PFSK-1 (cell line): ENCODE results near the gene VPS18.

ENCODE experiments used
- FOXP2 ChIP-seq: optimal IDR thresholded peaks from 2 replicates; pipeline ENCODE3; 2011; ENCODE audit warnings: borderline replicate concordance, control low read depth, inconsistent platforms; ENCODE audit not compliant: insufficient read depth; ENCODE audit errors: extremely low read length, extremely low read depth
- POLR2AphosphoS5 ChIP-seq: IDR thresholded peaks from 2 replicates; pipeline ENCODE4 v1.6.1; 2012; ENCODE audit warnings: low read depth, mild to moderate bottlenecking, control low read depth, low read length, moderate library complexity
- SIN3A ChIP-seq: IDR thresholded peaks from 2 replicates; pipeline ENCODE4 v1.6.1; 2012; ENCODE audit warnings: mild to moderate bottlenecking, low read length, moderate library complexity, borderline replicate concordance; ENCODE audit not compliant: insufficient read depth
- TAF1 ChIP-seq: IDR thresholded peaks from 2 replicates; pipeline ENCODE4 v1.6.1; 2012; ENCODE audit warnings: low read length, control low read depth, borderline replicate concordance; ENCODE audit not compliant: insufficient read depth
- TF ChIP-seq, protein P1 (sequence below), 2 experiments: IDR thresholded peaks; 2 replicates each; pipeline versions ENCODE4 v1.6.1 to v1.8.0; 2011 to 2012; ENCODE audit warnings: low read depth in 2 of 2, low read length in 2 of 2, control low read depth in 1 of 2, inconsistent platforms in 1 of 2, mild to moderate bottlenecking in 1 of 2, moderate library complexity in 1 of 2; ENCODE audit not compliant: insufficient read depth in 1 of 2

The VPS18 gene

DNA sequence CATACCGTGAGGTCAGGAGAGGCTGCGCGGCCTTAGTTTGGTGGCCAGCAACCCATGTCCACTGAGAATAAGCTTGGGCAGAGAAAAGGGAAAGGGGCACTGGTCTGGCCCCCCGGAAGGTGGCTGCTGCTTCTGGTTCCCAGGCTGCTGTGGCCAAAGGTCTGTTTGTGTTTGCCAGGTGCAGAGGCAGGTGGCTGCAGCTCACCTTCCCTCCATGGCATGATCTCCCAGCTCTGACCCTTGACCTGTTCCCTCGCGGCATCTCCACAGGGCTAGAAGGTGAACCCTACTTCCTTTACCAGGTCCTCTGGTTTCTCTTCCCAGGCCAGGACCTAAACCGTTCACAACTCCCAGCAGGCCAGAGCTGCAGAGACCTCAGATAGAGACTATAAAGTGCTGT, 13.8 kb downstream of the VPS18 start:
- TF ChIP-seq, protein P1, sequence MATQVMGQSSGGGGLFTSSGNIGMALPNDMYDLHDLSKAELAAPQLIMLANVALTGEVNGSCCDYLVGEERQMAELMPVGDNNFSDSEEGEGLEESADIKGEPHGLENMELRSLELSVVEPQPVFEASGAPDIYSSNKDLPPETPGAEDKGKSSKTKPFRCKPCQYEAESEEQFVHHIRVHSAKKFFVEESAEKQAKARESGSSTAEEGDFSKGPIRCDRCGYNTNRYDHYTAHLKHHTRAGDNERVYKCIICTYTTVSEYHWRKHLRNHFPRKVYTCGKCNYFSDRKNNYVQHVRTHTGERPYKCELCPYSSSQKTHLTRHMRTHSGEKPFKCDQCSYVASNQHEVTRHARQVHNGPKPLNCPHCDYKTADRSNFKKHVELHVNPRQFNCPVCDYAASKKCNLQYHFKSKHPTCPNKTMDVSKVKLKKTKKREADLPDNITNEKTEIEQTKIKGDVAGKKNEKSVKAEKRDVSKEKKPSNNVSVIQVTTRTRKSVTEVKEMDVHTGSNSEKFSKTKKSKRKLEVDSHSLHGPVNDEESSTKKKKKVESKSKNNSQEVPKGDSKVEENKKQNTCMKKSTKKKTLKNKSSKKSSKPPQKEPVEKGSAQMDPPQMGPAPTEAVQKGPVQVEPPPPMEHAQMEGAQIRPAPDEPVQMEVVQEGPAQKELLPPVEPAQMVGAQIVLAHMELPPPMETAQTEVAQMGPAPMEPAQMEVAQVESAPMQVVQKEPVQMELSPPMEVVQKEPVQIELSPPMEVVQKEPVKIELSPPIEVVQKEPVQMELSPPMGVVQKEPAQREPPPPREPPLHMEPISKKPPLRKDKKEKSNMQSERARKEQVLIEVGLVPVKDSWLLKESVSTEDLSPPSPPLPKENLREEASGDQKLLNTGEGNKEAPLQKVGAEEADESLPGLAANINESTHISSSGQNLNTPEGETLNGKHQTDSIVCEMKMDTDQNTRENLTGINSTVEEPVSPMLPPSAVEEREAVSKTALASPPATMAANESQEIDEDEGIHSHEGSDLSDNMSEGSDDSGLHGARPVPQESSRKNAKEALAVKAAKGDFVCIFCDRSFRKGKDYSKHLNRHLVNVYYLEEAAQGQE (IDR thresholded peaks at IDR 0.05; ENCODE audit: insufficient read depth in 1 of 2, low read depth in 2 of 2, low read length in 2 of 2), result no peak

DNA sequence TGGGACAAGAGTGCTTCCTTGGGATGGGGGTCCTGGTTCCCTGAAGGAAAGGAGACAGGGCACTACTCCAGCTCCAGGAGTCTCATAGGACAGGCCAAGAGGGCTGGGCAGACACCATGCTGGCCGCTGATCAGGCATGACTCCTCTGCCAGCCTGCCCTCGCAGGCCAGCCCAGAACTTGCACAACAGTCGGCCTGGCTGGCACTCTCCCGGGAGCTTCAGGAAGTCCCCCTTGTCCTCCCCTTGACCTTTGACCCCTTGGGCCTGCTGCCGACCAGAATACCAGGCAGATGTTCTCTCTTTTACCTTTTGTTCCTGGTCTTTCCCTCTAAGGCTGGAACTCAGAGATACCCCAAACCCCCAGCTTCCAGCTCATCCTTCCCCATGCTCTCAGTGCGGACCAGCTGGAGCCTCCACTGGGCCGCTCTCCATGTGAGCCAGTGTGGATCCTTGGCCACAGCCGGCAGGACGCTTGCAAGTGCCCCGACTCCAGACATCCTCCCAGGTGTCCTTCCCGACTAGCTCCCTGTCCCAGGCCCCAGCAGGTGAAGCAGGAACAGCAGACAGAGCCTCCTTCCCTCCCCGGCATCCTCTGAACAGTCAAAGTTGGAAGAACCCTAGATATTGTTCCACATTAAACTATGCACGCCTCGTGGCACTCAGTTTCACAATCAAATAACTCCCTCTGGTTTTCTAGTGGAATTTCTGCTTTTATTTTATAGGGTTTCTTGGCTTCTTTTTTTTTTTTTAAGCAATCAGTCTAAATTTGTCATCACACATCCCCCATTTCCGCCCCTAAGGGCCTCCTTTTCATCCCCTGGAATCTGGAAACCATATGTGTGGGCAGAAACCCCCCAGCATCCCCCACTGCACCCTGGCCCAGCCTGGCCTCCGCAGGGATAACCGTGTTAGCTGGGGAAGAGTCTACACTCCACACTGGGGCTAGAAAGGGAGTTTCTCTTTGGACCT, 15.7 kb downstream of the VPS18 start:
- TF ChIP-seq TAF1 (no peak), SIN3A (no peak), POLR2AphosphoS5 (no peak), FOXP2 (no peak)
- TF ChIP-seq, protein P1 (IDR thresholded peaks at IDR 0.05; ENCODE audit: insufficient read depth in 1 of 2, low read depth in 2 of 2, low read length in 2 of 2), result no peak

DNA sequence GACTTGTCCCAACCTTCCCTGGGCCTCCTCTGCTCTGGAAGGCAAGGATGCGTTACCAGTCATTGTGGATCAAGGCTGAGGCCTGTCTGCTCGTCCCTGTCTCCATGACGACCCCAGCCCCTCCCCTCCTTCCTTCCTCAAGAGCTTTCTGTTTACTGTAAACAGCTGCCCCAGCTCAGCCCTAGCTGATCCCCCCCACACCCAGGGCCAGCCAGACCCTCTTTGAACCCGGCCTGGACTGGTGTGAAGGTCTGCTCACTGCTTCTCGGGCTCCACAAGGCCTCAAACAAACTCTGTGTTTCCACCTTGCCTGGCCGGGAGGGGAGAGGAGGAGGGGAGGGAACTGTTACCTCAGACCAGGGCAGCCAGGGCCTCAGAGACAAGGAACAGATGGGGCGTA, 16.9 kb downstream of the VPS18 start:
- TF ChIP-seq SIN3A, result no peak
- no peak for TF ChIP-seq POLR2AphosphoS5
- TF ChIP-seq, protein P1 (IDR thresholded peaks at IDR 0.05; ENCODE audit: insufficient read depth in 1 of 2, low read depth in 2 of 2, low read length in 2 of 2), result no peak

DNA sequence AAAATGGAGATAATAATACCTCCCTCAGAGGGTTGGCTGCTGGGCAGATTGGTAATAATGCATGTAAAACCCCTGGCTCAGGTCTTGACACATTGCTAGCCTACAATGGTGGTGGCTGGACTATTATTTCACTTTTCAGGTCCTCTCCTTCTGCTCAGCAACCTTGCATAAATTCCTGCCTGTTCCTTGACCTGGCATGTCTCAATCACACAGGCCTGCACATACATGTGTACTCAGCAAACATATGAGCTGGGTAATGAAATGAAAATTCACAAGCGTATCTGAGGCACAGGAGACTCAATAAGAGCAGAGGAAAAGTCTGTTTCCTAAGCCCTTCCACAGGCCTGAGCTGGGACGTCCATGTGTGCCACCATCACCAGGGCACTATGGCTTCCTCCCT, 17.4 kb downstream of the VPS18 start:
- no peak for TF ChIP-seq SIN3A
- no peak for TF ChIP-seq FOXP2
- TF ChIP-seq, protein P1 (IDR thresholded peaks at IDR 0.05; ENCODE audit: insufficient read depth in 1 of 2, low read depth in 2 of 2, low read length in 2 of 2), result no peak
- no peak for TF ChIP-seq POLR2AphosphoS5
- no peak for TF ChIP-seq TAF1

DNA sequence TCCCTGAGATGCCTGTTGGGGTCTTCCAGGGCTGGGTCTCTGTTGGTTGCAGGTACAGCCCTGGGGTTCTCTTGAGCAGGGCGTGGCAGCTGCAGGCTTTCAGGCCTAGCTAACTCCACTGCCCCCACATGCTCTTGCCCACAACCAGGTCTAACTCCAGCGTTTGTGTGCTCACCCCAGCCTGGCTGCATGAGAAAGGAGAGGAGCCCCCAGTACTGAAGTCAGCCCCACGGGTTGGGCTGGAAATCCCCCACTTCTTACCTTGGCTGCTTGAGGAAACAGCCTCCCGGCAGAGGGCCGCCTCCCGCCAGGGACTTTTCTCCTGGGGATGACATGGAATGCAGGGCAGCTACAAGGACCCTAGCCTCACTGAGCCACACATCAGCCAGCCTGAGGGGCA, 18.2 kb downstream of the VPS18 start:
- TF ChIP-seq FOXP2, result no peak
- TF ChIP-seq, protein P1 (IDR thresholded peaks at IDR 0.05; ENCODE audit: insufficient read depth in 1 of 2, low read depth in 2 of 2, low read length in 2 of 2), result no peak
- no peak for TF ChIP-seq TAF1
- TF ChIP-seq POLR2AphosphoS5, result no peak
- TF ChIP-seq SIN3A, result no peak
